ENCODE data around the gene F7.

DNA sequence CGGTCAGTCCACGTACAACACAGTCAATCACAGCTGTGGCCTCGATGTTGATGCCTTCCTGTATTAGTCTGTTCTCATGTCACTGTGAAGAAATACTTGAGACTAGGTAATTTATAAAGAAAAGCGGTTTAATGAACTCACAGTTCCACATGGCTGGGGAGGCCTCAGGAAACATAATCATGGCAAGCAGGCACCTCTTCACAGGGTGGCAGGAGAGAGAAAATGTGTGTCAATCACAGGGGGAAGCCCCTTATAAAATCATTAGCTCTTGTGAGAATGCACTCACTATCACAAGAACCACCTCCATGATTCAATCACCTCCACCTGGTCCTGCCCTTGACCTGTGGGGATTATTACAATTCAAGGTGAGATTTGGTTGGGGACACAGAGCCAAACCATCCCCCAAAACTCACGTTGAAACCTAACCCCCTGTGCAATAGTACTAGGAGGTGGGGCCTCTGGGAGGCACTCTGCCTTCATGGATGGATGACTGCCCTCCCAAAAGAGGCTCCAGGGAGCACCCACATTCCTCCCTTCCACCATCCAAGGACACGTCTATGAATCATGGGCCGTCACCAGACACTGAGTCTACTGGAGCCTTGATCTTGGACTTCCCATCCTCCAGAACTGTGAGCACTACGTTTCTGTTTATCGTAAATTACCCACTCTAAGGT is 50.5 kb downstream of the F7 start:
- TF ChIP-seq, protein P1, sequence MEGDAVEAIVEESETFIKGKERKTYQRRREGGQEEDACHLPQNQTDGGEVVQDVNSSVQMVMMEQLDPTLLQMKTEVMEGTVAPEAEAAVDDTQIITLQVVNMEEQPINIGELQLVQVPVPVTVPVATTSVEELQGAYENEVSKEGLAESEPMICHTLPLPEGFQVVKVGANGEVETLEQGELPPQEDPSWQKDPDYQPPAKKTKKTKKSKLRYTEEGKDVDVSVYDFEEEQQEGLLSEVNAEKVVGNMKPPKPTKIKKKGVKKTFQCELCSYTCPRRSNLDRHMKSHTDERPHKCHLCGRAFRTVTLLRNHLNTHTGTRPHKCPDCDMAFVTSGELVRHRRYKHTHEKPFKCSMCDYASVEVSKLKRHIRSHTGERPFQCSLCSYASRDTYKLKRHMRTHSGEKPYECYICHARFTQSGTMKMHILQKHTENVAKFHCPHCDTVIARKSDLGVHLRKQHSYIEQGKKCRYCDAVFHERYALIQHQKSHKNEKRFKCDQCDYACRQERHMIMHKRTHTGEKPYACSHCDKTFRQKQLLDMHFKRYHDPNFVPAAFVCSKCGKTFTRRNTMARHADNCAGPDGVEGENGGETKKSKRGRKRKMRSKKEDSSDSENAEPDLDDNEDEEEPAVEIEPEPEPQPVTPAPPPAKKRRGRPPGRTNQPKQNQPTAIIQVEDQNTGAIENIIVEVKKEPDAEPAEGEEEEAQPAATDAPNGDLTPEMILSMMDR (IDR thresholded peaks at IDR 0.05; ENCODE audit: extremely low read depth in 1 of 2, insufficient read depth in 1 of 2, low read depth in 1 of 2, low read length in 2 of 2) = no peak
- TF ChIP-seq, protein P2, sequence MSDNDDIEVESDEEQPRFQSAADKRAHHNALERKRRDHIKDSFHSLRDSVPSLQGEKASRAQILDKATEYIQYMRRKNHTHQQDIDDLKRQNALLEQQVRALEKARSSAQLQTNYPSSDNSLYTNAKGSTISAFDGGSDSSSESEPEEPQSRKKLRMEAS (IDR thresholded peaks at IDR 0.05; ENCODE audit: insufficient read depth, insufficient read length) = no peak
- TF ChIP-seq EZH2 (IDR thresholded peaks at IDR 0.05; ENCODE audit: borderline replicate concordance, low read depth, low read length, severe bottlenecking) = no peak
- no peak for TF ChIP-seq GATA2 (IDR thresholded peaks at IDR 0.05; ENCODE audit: insufficient read depth, insufficient read length, low read depth, low read length)
- TF ChIP-seq POLR2A (IDR thresholded peaks at IDR 0.05; ENCODE audit: low read depth, low read length) = no peak
- TF ChIP-seq POLR2AphosphoS5 (IDR thresholded peaks at IDR 0.05; ENCODE audit: insufficient read depth, low read depth, low read length) = no peak
- TF ChIP-seq JUN (IDR thresholded peaks at IDR 0.05; ENCODE audit: borderline replicate concordance, insufficient read depth, insufficient read length, low read depth) = no peak
- TF ChIP-seq FOS (IDR thresholded peaks at IDR 0.05; ENCODE audit: borderline replicate concordance, insufficient read depth, low read length) = no peak
- TF ChIP-seq MYC (IDR thresholded peaks at IDR 0.05; ENCODE audit: low read depth, low read length) = no peak
